ENCODE data around the gene MATN3. TPM values are rescaled to one million over a fixed set of nuclear protein-coding genes. Genes with fewer than 3 reads are reported as not detected.

Gene MATN3
- total RNA-seq, 1 experiment from 2014 or later = 2.8 TPM

GRCh38 chr2:19979932-19980331, 32.5 kb downstream of the MATN3 start:
- no peaks in the 10 kb centered on the region for H3K9me3 ChIP-seq (ENCODE audit: low read depth, low read length, poor library complexity, severe bottlenecking)
- H3K4me3 ChIP-seq (ENCODE audit: low read depth, low read length, poor library complexity, severe bottlenecking) = no peak overlapping the region
- H3K36me3 ChIP-seq (ENCODE audit: insufficient read depth, low read length, poor library complexity, severe bottlenecking) = peaks cover 34% of the 10 kb centered on the region
- POLR2A ChIA-PET (ENCODE audit: low non-redundant PET) = interaction anchor here (0.7 kb wide), 1 partner anchor 80 kb away, joined by 5 read pairs; no protein-coding TSS in a partner anchor
- peak overlapping the region; percentile 43 for H3K27ac ChIP-seq (ENCODE audit: low read depth, low read length, poor library complexity, severe bottlenecking)
- CTCF ChIA-PET = no interaction called here
- H3K4me1 ChIP-seq (ENCODE audit: insufficient read depth, low read length, poor library complexity, severe bottlenecking) = peaks cover 18% of the 10 kb centered on the region
- no TSS peak for BruUV-seq (replicated peaks)
- intact Hi-C loops (cut with micrococcal nuclease; ENCODE audit: unreplicated experiment) = no loop called here
- DNase-seq (ENCODE audit: low spot score) = peak; percentile 68
- TF ChIP-seq EZH2 (IDR thresholded peaks at IDR 0.05; ENCODE audit: borderline replicate concordance, low read depth, low read length, poor library complexity, severe bottlenecking) (no peak), CTCF (conservative IDR thresholded peaks at IDR 0.05; ENCODE audit: low read depth, low read length) (no peak)
- H3K27me3 ChIP-seq (replicated peaks; ENCODE audit: insufficient read depth, low read depth, low read length, poor library complexity) = no peaks in the 10 kb centered on the region

DNA sequence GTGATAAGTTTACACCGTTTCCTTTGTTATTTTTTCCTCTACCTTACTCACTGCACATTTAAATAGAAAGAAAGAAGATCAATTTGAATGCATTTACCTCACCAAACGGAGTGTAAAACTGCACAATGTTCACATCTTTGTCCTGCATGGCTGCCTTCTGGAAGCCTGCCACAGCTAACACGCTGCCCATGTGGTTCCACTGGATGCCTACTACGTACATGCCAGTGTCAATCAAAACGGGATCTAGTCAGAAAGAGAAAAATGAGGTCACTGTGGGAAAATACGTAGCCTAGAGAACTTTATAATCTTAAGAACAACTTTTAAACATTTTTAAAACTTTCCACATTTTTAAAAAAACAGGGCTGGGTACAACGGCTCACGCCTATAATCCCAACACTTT, 39.0 kb downstream of the MATN3 start:
- ChIA-PET CTCF (no interaction called here), POLR2A (ENCODE audit: low non-redundant PET) (no interaction called here)
- intact Hi-C loops (cut with micrococcal nuclease; ENCODE audit: unreplicated experiment) = no loop called here
- Histone ChIP-seq H3K27ac (ENCODE audit: low read depth, low read length, poor library complexity, severe bottlenecking) (no peak overlapping the region), H3K4me3 (ENCODE audit: low read depth, low read length, poor library complexity, severe bottlenecking) (no peak overlapping the region), H3K9me3 (ENCODE audit: low read depth, low read length, poor library complexity, severe bottlenecking) (no peaks in the 10 kb centered on the region), H3K27me3 (replicated peaks; ENCODE audit: insufficient read depth, low read depth, low read length, poor library complexity) (no peaks in the 10 kb centered on the region), H3K4me1 (ENCODE audit: insufficient read depth, low read length, poor library complexity, severe bottlenecking) (no peaks in the 10 kb centered on the region), H3K36me3 (ENCODE audit: insufficient read depth, low read length, poor library complexity, severe bottlenecking) (peaks cover 60% of the 10 kb centered on the region)
- TF ChIP-seq CTCF (conservative IDR thresholded peaks at IDR 0.05; ENCODE audit: low read depth, low read length) (no peak), EZH2 (IDR thresholded peaks at IDR 0.05; ENCODE audit: borderline replicate concordance, low read depth, low read length, poor library complexity, severe bottlenecking) (no peak)
- no TSS peak for BruUV-seq (replicated peaks)
- no peak for DNase-seq (ENCODE audit: low spot score)

GRCh38 chr2:19971691-19972090, 40.8 kb downstream of the MATN3 start:
- H3K27ac ChIP-seq (ENCODE audit: low read depth, low read length, poor library complexity, severe bottlenecking) = peak overlapping the region; percentile 24
- no peaks in the 10 kb centered on the region for H3K9me3 ChIP-seq (ENCODE audit: low read depth, low read length, poor library complexity, severe bottlenecking)
- peaks cover 46% of the 10 kb centered on the region for H3K36me3 ChIP-seq (ENCODE audit: insufficient read depth, low read length, poor library complexity, severe bottlenecking)
- no peaks in the 10 kb centered on the region for H3K27me3 ChIP-seq (replicated peaks; ENCODE audit: insufficient read depth, low read depth, low read length, poor library complexity)
- intact Hi-C loops (cut with micrococcal nuclease; ENCODE audit: unreplicated experiment) = no loop called here
- peak; percentile 52 for DNase-seq (ENCODE audit: low spot score)
- no peaks in the 10 kb centered on the region for H3K4me1 ChIP-seq (ENCODE audit: insufficient read depth, low read length, poor library complexity, severe bottlenecking)
- H3K4me3 ChIP-seq (ENCODE audit: low read depth, low read length, poor library complexity, severe bottlenecking) = no peak overlapping the region
- POLR2A ChIA-PET (ENCODE audit: low non-redundant PET) = no interaction called here
- BruUV-seq (replicated peaks) = no TSS peak
- CTCF ChIA-PET = no interaction called here
- TF ChIP-seq CTCF (conservative IDR thresholded peaks at IDR 0.05; ENCODE audit: low read depth, low read length) (no peak), EZH2 (IDR thresholded peaks at IDR 0.05; ENCODE audit: borderline replicate concordance, low read depth, low read length, poor library complexity, severe bottlenecking) (no peak)
